Gastrocnemius medialis (tissue), 4 donors: ENCODE data around the gene LRCH3. TPM values are rescaled to one million over a fixed set of nuclear protein-coding genes. Genes with fewer than 3 reads are reported as not detected.

Experiments
- ATAC-seq, 2 donors: fragments of 150-250 bp; one replicate each; pipeline ENCODE4 v1.9.1; 2016
- DNase-seq, 2 donors: peaks; one replicate each; pipeline ENCODE4 v3.0.0-alpha.2; 2019
- H3K27ac ChIP-seq, 4 donors: fragments of 200-600 bp; sonication (generic); 1 replicate in 1 of 4; 2 replicates in 3 of 4; pipeline ENCODE4 v1.5.1; 2016 to 2018; ENCODE audit warnings: mild to moderate bottlenecking in 2 of 4, moderate library complexity in 1 of 4
- H3K27me3 ChIP-seq, 3 donors: fragments of 200-600 bp; sonication (generic) in 2 of 3; 1 replicate in 1 of 3; 2 replicates in 2 of 3; pipeline versions ENCODE4 v1.5.1 to v1.6.0; 2016 to 2019; ENCODE audit warnings: mild to moderate bottlenecking in 1 of 3, moderate library complexity in 1 of 3
- H3K36me3 ChIP-seq, 2 donors: fragments of 200-600 bp; sonication (generic) in 1 of 2; one replicate each; pipeline ENCODE4 v1.5.1; 2017 to 2018
- H3K4me1 ChIP-seq, 2 donors: fragments of 200-600 bp; sonication (generic) in 1 of 2; one replicate each; pipeline ENCODE4 v1.5.1; 2016 to 2017; ENCODE audit warnings: mild to moderate bottlenecking in 2 of 2
- H3K4me3 ChIP-seq, 4 donors: fragments of 200-600 bp; sonication (generic) in 3 of 4; 1 replicate in 1 of 4; 2 replicates in 3 of 4; pipeline ENCODE4 v1.5.1; 2016 to 2019; ENCODE audit warnings: mild to moderate bottlenecking in 2 of 4
- H3K9me3 ChIP-seq, 3 donors: fragments of 200-600 bp; sonication (generic) in 2 of 3; 1 replicate in 1 of 3; 2 replicates in 2 of 3; pipeline ENCODE4 v1.5.1; 2016 to 2019
- CTCF ChIP-seq, 5 experiments: fragments of 450-650 bp in 3 of 5; fragments of 200-600 bp in 2 of 5; sonication (generic) in 2 of 5; IDR thresholded peaks in 4 of 5; conservative IDR thresholded peaks in 1 of 5; 1 replicate in 4 of 5; 2 replicates in 1 of 5; pipeline ENCODE4 v1.5.1; 2016 to 2019; ENCODE audit warnings: antibody characterized with exemption in 5 of 5, mild to moderate bottlenecking in 3 of 5, moderate library complexity in 3 of 5
- POLR2A ChIP-seq, 2 donors: fragments of 450-650 bp; IDR thresholded peaks; one replicate each; pipeline ENCODE4 v1.6.1; 2017; ENCODE audit warnings: antibody characterized with exemption in 2 of 2, mild to moderate bottlenecking in 2 of 2, moderate library complexity in 2 of 2
- in situ Hi-C, 4 donors: fragments of 200-750 bp; cut with MboI; loops; one replicate each; pipeline versions ENCODE4 v1.15.0 to v1.8.0; 2017; ENCODE audit warnings: low sequenced_read_pairs in 4 of 4
- intact Hi-C: fragments of 100-400 bp; cut with DNase I; formaldehyde crosslinking; loops from one replicate; pipeline ENCODE4 v1.15.1; 2023; ENCODE audit warnings: low total_unique reads
- total RNA-seq, 4 donors: library from RNA; depleted of rRNA; stranded (reverse); fragments of >200 nt; gene quantifications; one replicate each; pipeline versions ENCODE4 v1.1.0 to v1.2.3, GENCODE V29; 2016

LRCH3 gene
- 100 to 1,000 TPM in 1 of 4 donors, 10 to 100 TPM in 3; 18.0 to 126 (median 26.7) TPM for total RNA-seq

- Histone ChIP-seq H3K36me3 (peaks cover 0 to 8% of the 10 kb centered on the region in 2 donors), H3K4me3 (peak within 1 kb of the TSS; percentile 79 to 98 (median 87)), H3K4me1 (peaks cover 34 to 39% of the 10 kb centered on the region in 2 donors), H3K9me3 (no peaks in the 10 kb centered on the region), H3K27me3 (no peaks in the 10 kb centered on the region), H3K27ac (peak within 1 kb of the TSS; percentile 89 to 99 (median 94))
- intact Hi-C loops = loop anchor here (5.0 kb wide), 2 partner anchors 39 to 79 kb away; no protein-coding TSS in a partner anchor
- DNase-seq = peak; percentile 50 to 59
- TF ChIP-seq CTCF (IDR thresholded peaks at IDR 0.05 in 4 of 5, conservative IDR thresholded peaks at IDR 0.05 in 1 of 5) = no peak
- TF ChIP-seq POLR2A (IDR thresholded peaks at IDR 0.05) = peak; percentile 42 to 74
- ATAC-seq = peak; percentile 82 to 88
- in situ Hi-C loops = no loop called here
Observed at GRCh38 chr3:197791113-197791891, at the start of gene LRCH3. Gene LRCH3, plus strand, starts transcription at chr3:197791254. Its CDS starts 25 bp downstream, at chr3:197791279.

GRCh38 chr3:197742787-197743186 lies 48.3 kb upstream of the LRCH3 start:
- no peaks in the 10 kb centered on the region for H3K36me3 ChIP-seq
- TF ChIP-seq CTCF (IDR thresholded peaks at IDR 0.05 in 4 of 5, conservative IDR thresholded peaks at IDR 0.05 in 1 of 5) (no peak), POLR2A (IDR thresholded peaks at IDR 0.05) (no peak)
- no peaks in the 10 kb centered on the region for H3K27me3 ChIP-seq
- peaks cover 25 to 30% of the 10 kb centered on the region in 2 donors for H3K4me1 ChIP-seq
- no peak for DNase-seq
- H3K4me3 ChIP-seq = no peak overlapping the region
- intact Hi-C loops = no loop called here
- no peak overlapping the region for H3K27ac ChIP-seq
- no peaks in the 10 kb centered on the region for H3K9me3 ChIP-seq
- in situ Hi-C loops = no loop called here
- no peak for ATAC-seq

- no peak for TF ChIP-seq POLR2A (IDR thresholded peaks at IDR 0.05)
- TF ChIP-seq CTCF (IDR thresholded peaks at IDR 0.05 in 4 of 5, conservative IDR thresholded peaks at IDR 0.05 in 1 of 5) = no peak
- Histone ChIP-seq H3K9me3 (no peaks in the 10 kb centered on the region), H3K27me3 (no peaks in the 10 kb centered on the region), H3K36me3 (no peaks in the 10 kb centered on the region), H3K27ac (peak overlapping the region; percentile 93 to 100 (median 100)), H3K4me3 (no peak overlapping the region), H3K4me1 (peaks cover 29 to 39% of the 10 kb centered on the region in 2 donors)
- in situ Hi-C loops (no loop called here), intact Hi-C loops (no loop called here)
- DNase-seq (no peak), ATAC-seq (no peak)
Observed at GRCh38 chr3:197746209-197746608, 44.8 kb upstream of the LRCH3 start.

- Histone ChIP-seq H3K9me3 (no peaks in the 10 kb centered on the region), H3K36me3 (no peaks in the 10 kb centered on the region), H3K27ac (peak overlapping the region; percentile 93 to 100 (median 100)), H3K27me3 (no peaks in the 10 kb centered on the region), H3K4me1 (peaks cover 32 to 45% of the 10 kb centered on the region in 2 donors), H3K4me3 (no peak overlapping the region)
- TF ChIP-seq CTCF (IDR thresholded peaks at IDR 0.05 in 4 of 5, conservative IDR thresholded peaks at IDR 0.05 in 1 of 5) (no peak), POLR2A (IDR thresholded peaks at IDR 0.05) (no peak)
- intact Hi-C loops (no loop called here), in situ Hi-C loops (no loop called here)
- DNase-seq = no peak
- no peak for ATAC-seq
Observed at GRCh38 chr3:197746801-197747237, 44.2 kb upstream of the LRCH3 start.
